Measurements from ENCODE around the gene BET1L.

DNA sequence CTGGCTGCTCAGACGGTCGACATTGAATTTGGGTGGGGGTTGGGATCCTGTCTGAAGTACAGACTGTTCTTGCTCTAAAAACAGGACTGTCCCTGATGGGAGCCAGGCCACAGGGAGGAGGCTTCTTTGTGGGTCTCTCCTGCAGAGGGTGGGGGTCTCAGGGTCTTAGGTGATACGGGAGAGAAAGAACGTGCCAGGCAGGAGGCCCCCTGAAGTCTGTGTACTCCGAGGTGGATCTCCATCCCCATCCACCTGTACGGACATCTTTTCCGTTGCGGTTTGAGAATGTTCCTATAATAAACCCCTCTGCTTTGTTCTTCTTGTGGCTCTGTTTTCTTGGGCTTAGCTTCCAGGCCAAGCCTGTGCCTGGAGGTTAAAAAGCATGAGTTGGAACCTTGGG, 45.5 kb upstream of the BET1L start:
- TF ChIP-seq, protein P1, sequence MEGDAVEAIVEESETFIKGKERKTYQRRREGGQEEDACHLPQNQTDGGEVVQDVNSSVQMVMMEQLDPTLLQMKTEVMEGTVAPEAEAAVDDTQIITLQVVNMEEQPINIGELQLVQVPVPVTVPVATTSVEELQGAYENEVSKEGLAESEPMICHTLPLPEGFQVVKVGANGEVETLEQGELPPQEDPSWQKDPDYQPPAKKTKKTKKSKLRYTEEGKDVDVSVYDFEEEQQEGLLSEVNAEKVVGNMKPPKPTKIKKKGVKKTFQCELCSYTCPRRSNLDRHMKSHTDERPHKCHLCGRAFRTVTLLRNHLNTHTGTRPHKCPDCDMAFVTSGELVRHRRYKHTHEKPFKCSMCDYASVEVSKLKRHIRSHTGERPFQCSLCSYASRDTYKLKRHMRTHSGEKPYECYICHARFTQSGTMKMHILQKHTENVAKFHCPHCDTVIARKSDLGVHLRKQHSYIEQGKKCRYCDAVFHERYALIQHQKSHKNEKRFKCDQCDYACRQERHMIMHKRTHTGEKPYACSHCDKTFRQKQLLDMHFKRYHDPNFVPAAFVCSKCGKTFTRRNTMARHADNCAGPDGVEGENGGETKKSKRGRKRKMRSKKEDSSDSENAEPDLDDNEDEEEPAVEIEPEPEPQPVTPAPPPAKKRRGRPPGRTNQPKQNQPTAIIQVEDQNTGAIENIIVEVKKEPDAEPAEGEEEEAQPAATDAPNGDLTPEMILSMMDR (IDR thresholded peaks at IDR 0.05) = no peak
- no peak for TF ChIP-seq ZFX (IDR thresholded peaks at IDR 0.05; ENCODE audit: borderline replicate concordance)

All from 22Rv1 (cell line).